Osteoblast (primary cell): ENCODE data around the gene AHCYL2. TPM values are rescaled to one million over a fixed set of nuclear protein-coding genes. Genes with fewer than 3 reads are reported as not detected.
"Not testable (repeated sequence)": the region's sequence is repeated elsewhere in the genome, so short reads cannot be mapped to it uniquely, and the experiment has no call there.

Experiments used
- DNase-seq: peaks from one replicate; pipeline ENCODE4 v3.0.0; 2011; ENCODE audit warnings: low spot score, mixed read lengths; ENCODE audit not compliant: insufficient read length; ENCODE audit errors: missing footprints
- H2AFZ ChIP-seq: 2 replicates; pipeline ENCODE4 v1.6.0; 2011; ENCODE audit warnings: mild to moderate bottlenecking, low read length
- H3K27ac ChIP-seq: 2 replicates; pipeline ENCODE4 v1.5.1; 2011; ENCODE audit warnings: mild to moderate bottlenecking, low read depth, low read length, moderate library complexity
- H3K27me3 ChIP-seq: 2 replicates; pipeline ENCODE4 v1.6.0; 2012; ENCODE audit warnings: mild to moderate bottlenecking, control low read depth, inconsistent platforms, low read length, moderate library complexity; ENCODE audit not compliant: insufficient read depth
- H3K36me3 ChIP-seq: 2 replicates; pipeline ENCODE4 v1.5.1; 2011; ENCODE audit warnings: mild to moderate bottlenecking, low read length, control low read depth, moderate library complexity; ENCODE audit not compliant: insufficient read depth
- H3K4me1 ChIP-seq: 2 replicates; pipeline ENCODE4 v1.5.1; 2011; ENCODE audit warnings: mild to moderate bottlenecking, low read length, control low read depth, moderate library complexity; ENCODE audit not compliant: insufficient read depth
- H3K4me2 ChIP-seq: 2 replicates; pipeline ENCODE4 v1.6.0; 2011; ENCODE audit warnings: mild to moderate bottlenecking, low read length; ENCODE audit not compliant: insufficient read depth
- H3K4me3 ChIP-seq: fragments of 200-600 bp; sonication (generic); 3 replicates; pipeline ENCODE4 v1.5.1; 2012; ENCODE audit warnings: mild to moderate bottlenecking, low read length, inconsistent platforms; ENCODE audit not compliant: insufficient read depth
- H3K79me2 ChIP-seq: 2 replicates; pipeline ENCODE4 v1.6.0; 2012; ENCODE audit warnings: mild to moderate bottlenecking, low read length, control low read depth, inconsistent platforms; ENCODE audit not compliant: insufficient read depth
- H3K9me3 ChIP-seq: 2 replicates; pipeline ENCODE4 v1.5.1; 2011; ENCODE audit warnings: low read depth, low read length, control low read depth
- H4K20me1 ChIP-seq: 2 replicates; pipeline ENCODE4 v1.6.0; 2012; ENCODE audit warnings: mild to moderate bottlenecking, low read length, control low read depth; ENCODE audit not compliant: insufficient read depth
- total RNA-seq: library from RNA; depleted of rRNA; stranded (reverse); fragments of >200 nt; gene quantifications from 2 replicates; pipeline ENCODE4 v1.2.3, GENCODE V29; 2012
- TF ChIP-seq, protein P1 (sequence below): IDR thresholded peaks from 2 replicates; pipeline ENCODE4 v1.5.1; 2011; ENCODE audit warnings: mild to moderate bottlenecking, low read depth, low read length, moderate library complexity; ENCODE audit errors: extremely low read depth

AHCYL2 gene
- total RNA-seq, 1 donor, result 10.1 TPM

DNA sequence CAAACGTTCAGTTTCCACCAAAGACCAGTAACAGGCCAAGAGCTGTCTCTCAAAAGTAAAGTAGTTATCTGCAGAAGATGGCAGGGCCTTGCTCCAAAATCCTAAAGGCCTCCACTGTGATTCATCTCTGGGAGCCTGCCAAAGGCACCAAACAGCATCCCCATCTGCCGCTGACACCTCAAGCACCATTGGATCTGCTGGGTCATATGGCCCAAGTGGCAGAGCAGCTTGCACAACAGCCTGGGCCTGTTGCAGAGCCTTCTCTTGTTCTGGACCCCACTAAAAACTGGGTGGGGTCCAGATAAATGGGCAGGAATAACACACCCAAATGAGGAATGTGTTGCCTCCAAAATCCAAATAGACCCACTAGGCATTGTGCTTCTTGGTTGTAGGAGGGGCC, 222.1 kb downstream of the AHCYL2 start:
- H3K4me1 ChIP-seq, H3K36me3 ChIP-seq, H2AFZ ChIP-seq, DNase-seq, H3K27me3 ChIP-seq, H4K20me1 ChIP-seq, H3K79me2 ChIP-seq, H3K9me3 ChIP-seq, H3K4me2 ChIP-seq, H3K27ac ChIP-seq, H3K4me3 ChIP-seq: not testable (repeated sequence)

DNA sequence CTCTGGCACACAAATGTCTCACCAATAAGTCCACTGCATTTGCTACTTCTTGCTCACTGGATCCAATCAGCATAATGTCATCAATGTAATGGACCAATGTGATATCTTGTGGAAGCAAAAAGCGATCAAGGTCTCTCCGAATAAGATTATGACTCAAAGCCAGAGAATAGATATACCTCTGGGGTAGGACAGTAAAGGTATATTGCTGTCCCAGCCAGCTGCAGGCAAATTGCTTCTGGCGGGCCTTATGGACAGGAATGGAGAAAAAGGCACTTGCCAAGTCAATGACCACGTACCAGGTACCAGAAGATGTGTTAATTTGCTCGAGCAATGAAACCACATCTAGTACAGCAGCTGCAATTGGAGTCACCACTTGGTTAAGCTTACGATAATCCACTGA, 222.6 kb downstream of the AHCYL2 start:
- not testable (repeated sequence) for H2AFZ ChIP-seq

DNA sequence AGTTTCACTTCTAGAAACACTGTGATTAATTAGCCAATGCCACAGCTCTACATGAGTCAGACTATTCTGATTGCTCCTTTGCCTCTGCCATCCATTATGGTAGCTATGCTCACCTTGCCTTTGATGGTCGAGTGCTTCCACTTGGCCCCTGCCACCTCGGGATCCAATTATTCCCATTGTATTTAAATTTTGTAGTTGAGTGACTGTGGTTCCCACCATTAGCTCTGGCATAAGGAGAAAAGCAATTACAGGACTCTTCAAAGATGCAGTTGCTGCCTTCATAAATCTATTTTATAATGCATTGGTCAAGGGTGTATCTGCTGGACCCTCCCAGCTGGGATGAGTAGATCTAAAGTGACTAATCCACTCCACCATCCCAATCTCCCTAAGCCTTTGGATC, 223.8 kb downstream of the AHCYL2 start:
- not testable (repeated sequence) for H3K36me3 ChIP-seq, H3K9me3 ChIP-seq, H3K27ac ChIP-seq, H2AFZ ChIP-seq, H4K20me1 ChIP-seq, H3K27me3 ChIP-seq, H3K4me1 ChIP-seq, H3K4me3 ChIP-seq, DNase-seq, H3K79me2 ChIP-seq, H3K4me2 ChIP-seq

More for the DNA sequence above, 222.6 kb downstream of the AHCYL2 start:
- H3K4me3 ChIP-seq, H4K20me1 ChIP-seq, DNase-seq, H3K79me2 ChIP-seq, H3K36me3 ChIP-seq, H3K27ac ChIP-seq, H3K9me3 ChIP-seq, H3K27me3 ChIP-seq, H3K4me1 ChIP-seq, H3K4me2 ChIP-seq: not testable (repeated sequence)

DNA sequence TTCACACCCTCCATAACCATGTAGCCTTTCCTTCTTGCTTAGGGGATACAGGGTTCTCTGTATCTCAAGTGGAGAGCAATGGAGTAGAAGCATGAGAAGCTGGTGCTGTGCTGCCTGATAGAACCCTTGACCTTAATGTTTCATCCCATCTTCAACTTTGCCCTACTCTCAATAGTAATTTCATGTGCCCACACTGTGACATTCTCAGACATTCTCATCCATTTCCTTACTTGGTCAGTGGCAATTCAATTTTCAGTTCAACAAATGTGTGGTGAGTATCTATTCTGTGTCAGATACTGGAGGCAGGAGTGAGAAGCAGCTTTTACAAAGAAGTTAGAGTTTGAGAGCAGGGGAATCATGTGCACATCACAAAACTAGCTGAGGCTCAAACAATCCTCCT, 225.5 kb downstream of the AHCYL2 start:
- Histone ChIP-seq H3K4me3 (no peak overlapping the region), H3K4me2 (no peak overlapping the region), H3K27me3 (no peaks in the 10 kb centered on the region), H3K27ac (no peak overlapping the region), H3K9me3 (peaks cover 3% of the 10 kb centered on the region), H3K36me3 (peaks cover 2% of the 10 kb centered on the region), H3K4me1 (no peaks in the 10 kb centered on the region), H3K79me2 (no peaks in the 10 kb centered on the region), H4K20me1 (no peaks in the 10 kb centered on the region), H2AFZ (no peak overlapping the region)
- TF ChIP-seq, protein P1, sequence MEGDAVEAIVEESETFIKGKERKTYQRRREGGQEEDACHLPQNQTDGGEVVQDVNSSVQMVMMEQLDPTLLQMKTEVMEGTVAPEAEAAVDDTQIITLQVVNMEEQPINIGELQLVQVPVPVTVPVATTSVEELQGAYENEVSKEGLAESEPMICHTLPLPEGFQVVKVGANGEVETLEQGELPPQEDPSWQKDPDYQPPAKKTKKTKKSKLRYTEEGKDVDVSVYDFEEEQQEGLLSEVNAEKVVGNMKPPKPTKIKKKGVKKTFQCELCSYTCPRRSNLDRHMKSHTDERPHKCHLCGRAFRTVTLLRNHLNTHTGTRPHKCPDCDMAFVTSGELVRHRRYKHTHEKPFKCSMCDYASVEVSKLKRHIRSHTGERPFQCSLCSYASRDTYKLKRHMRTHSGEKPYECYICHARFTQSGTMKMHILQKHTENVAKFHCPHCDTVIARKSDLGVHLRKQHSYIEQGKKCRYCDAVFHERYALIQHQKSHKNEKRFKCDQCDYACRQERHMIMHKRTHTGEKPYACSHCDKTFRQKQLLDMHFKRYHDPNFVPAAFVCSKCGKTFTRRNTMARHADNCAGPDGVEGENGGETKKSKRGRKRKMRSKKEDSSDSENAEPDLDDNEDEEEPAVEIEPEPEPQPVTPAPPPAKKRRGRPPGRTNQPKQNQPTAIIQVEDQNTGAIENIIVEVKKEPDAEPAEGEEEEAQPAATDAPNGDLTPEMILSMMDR, result no peak
- DNase-seq, result no peak

DNA sequence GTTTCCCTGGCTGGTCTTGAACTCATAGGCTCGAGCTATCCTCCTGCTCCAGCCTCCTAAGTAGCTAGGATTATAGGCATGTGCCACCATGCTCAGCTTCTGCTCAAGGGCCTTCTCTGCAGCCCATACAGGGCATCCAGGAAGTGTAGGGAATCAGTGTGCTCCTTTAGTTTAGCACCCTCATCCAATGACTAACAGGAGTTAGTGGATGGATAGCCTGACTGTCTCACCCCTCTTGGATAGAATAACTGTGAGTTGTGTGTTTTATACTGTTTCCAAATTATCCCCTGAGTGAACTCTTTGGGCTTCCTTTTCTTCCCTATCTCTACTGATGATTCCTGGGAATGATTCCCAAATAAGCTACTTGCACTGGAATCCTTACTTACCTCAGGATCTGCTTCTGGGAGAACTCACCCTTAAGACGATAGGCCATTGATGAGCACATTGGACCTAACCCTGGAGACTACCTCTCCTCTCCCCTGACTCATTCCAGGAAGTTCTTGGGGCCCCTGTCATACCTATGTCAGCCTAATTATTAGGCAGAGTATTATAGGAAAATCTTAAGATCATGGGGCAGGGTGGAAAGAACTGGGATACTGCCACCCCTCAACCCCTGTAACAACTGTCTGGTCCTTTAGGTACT, 227.9 kb downstream of the AHCYL2 start:
- peaks cover 9% of the 10 kb centered on the region for H3K36me3 ChIP-seq
- H2AFZ ChIP-seq, result no peak overlapping the region
- TF ChIP-seq, protein P1, result no peak
- H4K20me1 ChIP-seq, result no peaks in the 10 kb centered on the region
- H3K4me2 ChIP-seq, result no peak overlapping the region
- H3K4me1 ChIP-seq, result no peaks in the 10 kb centered on the region
- no peak for DNase-seq
- H3K27me3 ChIP-seq, result no peaks in the 10 kb centered on the region
- no peak overlapping the region for H3K27ac ChIP-seq
- no peaks in the 10 kb centered on the region for H3K79me2 ChIP-seq
- peaks cover 3% of the 10 kb centered on the region for H3K9me3 ChIP-seq
- H3K4me3 ChIP-seq, result no peak overlapping the region
